CD4-positive, alpha-beta T cell treated with Interleukin-15 for 4 hours (primary cell): Measurements from ENCODE around the gene KCNT1.

Experiments
- DNase-seq: peaks from one replicate; pipeline ENCODE4 v3.0.0-alpha.2; 2020; ENCODE audit warnings: low spot score

The KCNT1 gene

GRCh38 chr9:135821116-135821515 lies 119.1 kb downstream of the KCNT1 start:
- no peak for DNase-seq

- DNase-seq = no peak
Observed at GRCh38 chr9:135821733-135822373, 119.9 kb downstream of the KCNT1 start.

GRCh38 chr9:135822374-135822755 lies 120.4 kb downstream of the KCNT1 start:
- no peak for DNase-seq

- DNase-seq = no peak
Observed at GRCh38 chr9:135823036-135823435, 121.1 kb downstream of the KCNT1 start.

GRCh38 chr9:135825435-135826187 lies 123.6 kb downstream of the KCNT1 start:
- DNase-seq = no peak

- no peak for DNase-seq
Observed at GRCh38 chr9:135826188-135826545, 124.2 kb downstream of the KCNT1 start.

GRCh38 chr9:135827301-135827700 lies 125.3 kb downstream of the KCNT1 start:
- DNase-seq = no peak

GRCh38 chr9:135827866-135828580 lies 126.0 kb downstream of the KCNT1 start:
- DNase-seq = no peak

- no peak for DNase-seq
Observed at GRCh38 chr9:135828656-135829055, 126.7 kb downstream of the KCNT1 start.

- DNase-seq = no peak
Observed at GRCh38 chr9:135830496-135830895, 128.5 kb downstream of the KCNT1 start.

- DNase-seq = no peak
Observed at GRCh38 chr9:135833864-135834263, 131.9 kb downstream of the KCNT1 start.

- DNase-seq = no peak
Observed at GRCh38 chr9:135835131-135835530, 133.1 kb downstream of the KCNT1 start.

GRCh38 chr9:135839516-135839915 lies 137.5 kb downstream of the KCNT1 start:
- no peak for DNase-seq

GRCh38 chr9:135840107-135840506 lies 138.1 kb downstream of the KCNT1 start:
- DNase-seq = no peak

GRCh38 chr9:135840539-135840938 lies 138.6 kb downstream of the KCNT1 start:
- no peak for DNase-seq
